NCI-H2227 (cell line): Measurements from ENCODE around the gene DOP1A.

Experiments
- DNase-seq: peaks from one replicate; lab custom pipeline; 2025; ENCODE audit not compliant: unreplicated experiment; lab: John Stamatoyannopoulos, UW

DOP1A gene, protein sequence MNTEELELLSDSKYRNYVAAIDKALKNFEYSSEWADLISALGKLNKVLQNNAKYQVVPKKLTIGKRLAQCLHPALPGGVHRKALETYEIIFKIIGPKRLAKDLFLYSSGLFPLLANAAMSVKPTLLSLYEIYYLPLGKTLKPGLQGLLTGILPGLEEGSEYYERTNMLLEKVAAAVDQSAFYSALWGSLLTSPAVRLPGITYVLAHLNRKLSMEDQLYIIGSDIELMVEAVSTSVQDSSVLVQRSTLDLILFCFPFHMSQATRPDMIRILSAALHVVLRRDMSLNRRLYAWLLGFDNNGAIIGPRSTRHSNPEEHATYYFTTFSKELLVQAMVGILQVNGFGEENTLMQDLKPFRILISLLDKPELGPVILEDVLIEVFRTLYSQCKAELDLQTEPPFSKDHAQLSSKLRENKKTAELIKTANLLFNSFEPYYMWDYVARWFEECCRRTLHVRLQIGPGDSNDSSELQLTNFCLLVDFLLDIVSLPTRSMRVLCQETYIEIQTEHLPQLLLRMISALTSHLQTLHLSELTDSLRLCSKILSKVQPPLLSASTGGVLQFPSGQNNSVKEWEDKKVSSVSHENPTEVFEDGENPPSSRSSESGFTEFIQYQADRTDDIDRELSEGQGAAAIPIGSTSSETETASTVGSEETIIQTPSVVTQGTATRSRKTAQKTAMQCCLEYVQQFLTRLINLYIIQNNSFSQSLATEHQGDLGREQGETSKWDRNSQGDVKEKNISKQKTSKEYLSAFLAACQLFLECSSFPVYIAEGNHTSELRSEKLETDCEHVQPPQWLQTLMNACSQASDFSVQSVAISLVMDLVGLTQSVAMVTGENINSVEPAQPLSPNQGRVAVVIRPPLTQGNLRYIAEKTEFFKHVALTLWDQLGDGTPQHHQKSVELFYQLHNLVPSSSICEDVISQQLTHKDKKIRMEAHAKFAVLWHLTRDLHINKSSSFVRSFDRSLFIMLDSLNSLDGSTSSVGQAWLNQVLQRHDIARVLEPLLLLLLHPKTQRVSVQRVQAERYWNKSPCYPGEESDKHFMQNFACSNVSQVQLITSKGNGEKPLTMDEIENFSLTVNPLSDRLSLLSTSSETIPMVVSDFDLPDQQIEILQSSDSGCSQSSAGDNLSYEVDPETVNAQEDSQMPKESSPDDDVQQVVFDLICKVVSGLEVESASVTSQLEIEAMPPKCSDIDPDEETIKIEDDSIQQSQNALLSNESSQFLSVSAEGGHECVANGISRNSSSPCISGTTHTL (N-terminal part only)

GRCh38 chr6:83067448-83068439 lies at the start of gene DOP1A:
Gene DOP1A, plus strand, starts transcription at chr6:83067671. Its CDS starts 29,307 bp downstream, at chr6:83096978.
- DNase-seq, result peak; percentile 96

GRCh38 chr6:83019741-83020140 lies 47.7 kb upstream of the DOP1A start:
- DNase-seq, result no peak

DNA sequence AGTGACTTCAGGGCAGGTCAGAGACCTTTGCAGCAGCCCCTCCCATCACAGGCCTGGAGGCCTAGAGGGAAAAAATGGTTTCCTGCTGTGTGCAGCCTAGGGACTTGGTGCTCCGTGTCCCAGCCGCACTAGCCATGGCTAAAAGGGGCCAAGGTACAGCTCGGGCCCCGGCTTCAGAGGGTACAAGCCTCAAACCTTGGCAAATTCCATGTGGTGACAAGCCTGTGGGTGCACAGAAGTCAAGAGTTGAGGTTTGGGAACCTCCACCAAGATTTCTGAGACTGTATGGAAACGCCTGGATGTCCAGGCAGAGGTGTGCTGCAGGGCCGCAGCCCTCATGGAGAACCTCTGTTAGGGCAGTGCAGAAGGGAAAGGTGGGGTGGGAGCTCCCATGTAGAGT lies 35.8 kb upstream of the DOP1A start:
- no peak for DNase-seq

DNA sequence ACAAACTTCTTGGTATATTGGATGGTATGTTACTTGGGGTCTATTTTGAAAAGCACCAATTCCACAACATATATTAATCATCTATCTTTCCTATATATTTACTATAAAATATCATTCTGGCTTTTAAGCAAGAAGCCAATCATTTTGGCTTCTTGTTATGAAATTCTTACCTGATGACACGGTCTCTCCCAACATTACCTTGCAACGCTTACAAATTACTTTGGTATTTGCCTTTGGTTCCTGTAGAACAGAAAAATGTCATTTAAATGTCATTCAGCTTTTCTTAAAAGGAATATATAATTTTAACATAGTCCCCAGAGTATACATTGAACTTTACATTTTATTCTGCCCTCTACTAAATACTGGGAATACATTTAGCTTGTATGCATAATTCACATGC lies 29.2 kb upstream of the DOP1A start:
- no peak for DNase-seq

GRCh38 chr6:83042467-83043053 lies 24.9 kb upstream of the DOP1A start:
- DNase-seq, result no peak

DNA sequence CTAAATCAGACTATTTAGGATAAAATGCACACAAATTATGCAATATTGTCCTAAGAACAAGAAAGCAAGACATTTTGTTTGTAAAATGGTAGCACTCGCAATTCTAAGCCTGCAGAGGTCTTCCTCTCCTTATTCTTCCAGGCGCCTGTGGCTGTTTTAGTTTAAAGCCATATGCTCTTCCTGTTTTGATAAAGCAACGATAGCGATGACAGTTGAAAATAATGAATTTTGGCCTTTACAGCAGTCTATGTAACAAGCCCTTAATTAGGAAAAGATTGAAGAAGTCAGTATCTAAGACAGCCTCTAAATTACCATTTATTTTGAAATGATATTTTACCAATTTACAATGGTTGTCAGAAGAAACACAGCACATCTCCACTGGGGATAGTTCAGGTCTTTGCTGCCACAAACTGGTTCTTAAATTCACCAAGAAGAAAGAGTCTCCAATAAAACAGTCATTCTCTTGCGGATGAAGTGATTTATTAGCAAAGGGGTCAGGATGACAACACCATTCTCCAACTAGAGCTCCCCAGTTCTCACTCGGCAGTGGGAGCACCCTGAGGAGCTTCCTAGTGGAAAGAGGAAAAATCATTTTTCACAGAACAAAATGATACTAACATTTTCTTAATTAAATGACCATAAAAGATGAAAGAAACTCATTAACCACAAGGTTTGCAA lies 23.2 kb upstream of the DOP1A start:
- DNase-seq, result no peak

GRCh38 chr6:83047065-83047754 lies 20.3 kb upstream of the DOP1A start:
- no peak for DNase-seq

- DNase-seq, result no peak
Observed at GRCh38 chr6:83051377-83052172, 15.9 kb upstream of the DOP1A start.

- DNase-seq, result no peak
Observed at GRCh38 chr6:83053678-83054077, 13.8 kb upstream of the DOP1A start.

GRCh38 chr6:83055366-83055964 lies 12.0 kb upstream of the DOP1A start:
- DNase-seq, result peak; percentile 40

GRCh38 chr6:83057705-83058321 lies 9.7 kb upstream of the DOP1A start:
- peak; percentile 57 for DNase-seq

GRCh38 chr6:83061190-83061589 lies 6.3 kb upstream of the DOP1A start:
- no peak for DNase-seq

- DNase-seq, result no peak
Observed at GRCh38 chr6:83062225-83062624, 5.2 kb upstream of the DOP1A start.

DNA sequence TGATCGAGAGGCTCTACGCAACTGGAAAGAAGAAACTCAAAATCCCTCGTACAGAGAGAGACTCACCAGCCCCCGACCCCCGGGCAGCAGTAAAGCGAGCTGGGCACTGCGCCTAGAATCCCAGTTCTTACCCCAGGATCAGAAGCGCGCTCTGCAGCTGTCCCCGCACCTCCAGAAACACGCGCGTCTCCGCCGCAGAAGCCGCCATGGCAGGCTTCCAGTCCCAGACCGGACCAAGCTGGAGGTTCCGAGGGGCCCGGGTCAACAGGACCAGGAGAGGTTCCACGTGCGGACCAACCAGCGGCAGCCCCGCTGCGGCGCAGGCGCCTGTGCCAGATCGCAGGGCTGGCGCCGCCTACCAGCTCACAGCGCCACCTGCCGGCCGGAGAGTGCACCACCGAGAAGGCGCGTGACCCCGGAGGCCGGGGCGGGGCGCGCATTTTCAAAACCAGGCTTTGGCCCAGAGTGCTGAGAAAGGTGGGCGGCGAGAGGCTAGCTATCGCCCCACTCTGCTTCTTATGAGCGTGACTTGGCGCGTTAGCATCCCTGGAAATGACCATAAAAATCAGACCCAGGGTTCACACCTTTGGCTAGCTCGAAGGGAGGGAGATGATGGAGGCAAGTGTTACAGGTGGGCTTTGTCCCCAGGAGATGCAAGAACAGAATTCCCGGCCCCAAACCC lies 1.8 kb upstream of the DOP1A start, which contains the start of gene UBE3D:
TSS of gene UBE3D (minus strand) at position 331 of the 682 bp plus-strand sequence. CDS start at position 208, 123 bp downstream.
- peak; percentile 89 for DNase-seq

DNA sequence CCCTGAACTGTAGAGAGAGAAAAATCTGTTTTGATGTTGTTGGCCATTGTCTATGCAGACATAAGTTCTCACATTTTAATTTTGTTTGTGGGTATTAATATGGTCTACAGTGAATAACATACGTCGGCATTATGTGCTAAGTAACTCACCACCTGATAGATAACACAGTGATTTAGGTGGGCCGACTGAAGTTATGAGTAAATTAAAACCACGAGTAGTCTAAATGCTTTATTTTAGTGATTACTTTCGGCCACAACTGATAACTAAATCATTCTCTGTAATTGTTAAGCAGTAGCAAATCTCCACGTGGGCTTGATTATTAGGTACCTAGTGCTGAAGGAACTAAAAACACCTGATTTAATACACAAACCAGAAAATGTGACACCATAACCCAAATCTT lies 1.1 kb downstream of the DOP1A start:
- no peak for DNase-seq

GRCh38 chr6:83069633-83070032 lies 2.2 kb downstream of the DOP1A start:
- DNase-seq, result no peak
